ENCODE measurements around the gene TCEA2.

The TCEA2 gene

GRCh38 chr20:64062276-64062595, 762 bp upstream of the TCEA2 start:
- Histone ChIP-seq H3K36me3 (ENCODE audit: insufficient read depth, low read length) (no peaks in the 10 kb centered on the region), H3K9ac (ENCODE audit: low read depth, low read length) (peak overlapping the region; percentile 80; the same call in 1 of the 2 replicates), H3K9me3 (ENCODE audit: control insufficient read depth, insufficient read depth, low read length) (no peaks in the 10 kb centered on the region), H3K4me1 (ENCODE audit: insufficient read depth, low read length) (peaks cover 29% of the 10 kb centered on the region)

DNA sequence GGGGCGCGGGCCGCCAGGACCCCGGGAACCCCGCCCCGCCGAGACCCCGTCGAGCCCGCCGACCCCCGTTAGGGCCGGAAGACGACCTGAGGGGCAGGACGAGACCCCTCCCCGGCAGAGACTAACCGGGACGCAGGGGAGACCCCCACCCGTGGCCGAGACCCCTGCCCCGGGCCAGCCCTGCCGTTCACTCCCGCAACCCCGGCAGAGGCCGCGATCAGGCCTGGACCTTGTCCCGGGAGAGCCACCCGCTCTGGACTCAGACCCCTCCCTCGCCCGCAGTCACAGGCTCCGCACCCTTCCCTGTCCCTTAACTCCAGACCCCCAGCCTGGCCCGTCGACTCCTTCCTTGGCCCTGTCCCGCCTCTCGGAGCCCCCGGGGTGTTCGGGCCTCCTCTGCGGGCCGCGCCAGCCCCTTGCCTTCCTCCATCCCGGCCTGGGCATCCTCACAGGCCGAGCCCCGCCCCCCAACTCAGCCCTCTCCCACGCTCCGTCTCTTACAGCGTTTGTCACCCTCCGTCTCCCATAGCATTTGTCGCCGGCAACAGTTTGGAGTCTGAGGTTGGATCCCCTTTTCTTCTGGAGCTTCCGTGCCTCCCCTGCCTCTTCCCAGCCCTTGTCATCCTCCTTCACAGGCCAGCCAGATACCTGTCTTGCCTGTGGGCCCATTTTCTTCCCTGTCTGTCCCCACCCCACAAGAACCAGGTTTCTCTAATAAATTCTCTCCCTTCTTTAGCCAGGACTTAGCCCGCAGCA, 569 bp downstream of the TCEA2 start:
- Histone ChIP-seq H3K9ac (ENCODE audit: low read depth, low read length) (peak overlapping the region; percentile 80; the same call in 1 of the 2 replicates), H3K36me3 (ENCODE audit: insufficient read depth, low read length) (no peaks in the 10 kb centered on the region), H3K4me1 (ENCODE audit: insufficient read depth, low read length) (peaks cover 26% of the 10 kb centered on the region), H3K9me3 (ENCODE audit: control insufficient read depth, insufficient read depth, low read length) (no peaks in the 10 kb centered on the region)

DNA sequence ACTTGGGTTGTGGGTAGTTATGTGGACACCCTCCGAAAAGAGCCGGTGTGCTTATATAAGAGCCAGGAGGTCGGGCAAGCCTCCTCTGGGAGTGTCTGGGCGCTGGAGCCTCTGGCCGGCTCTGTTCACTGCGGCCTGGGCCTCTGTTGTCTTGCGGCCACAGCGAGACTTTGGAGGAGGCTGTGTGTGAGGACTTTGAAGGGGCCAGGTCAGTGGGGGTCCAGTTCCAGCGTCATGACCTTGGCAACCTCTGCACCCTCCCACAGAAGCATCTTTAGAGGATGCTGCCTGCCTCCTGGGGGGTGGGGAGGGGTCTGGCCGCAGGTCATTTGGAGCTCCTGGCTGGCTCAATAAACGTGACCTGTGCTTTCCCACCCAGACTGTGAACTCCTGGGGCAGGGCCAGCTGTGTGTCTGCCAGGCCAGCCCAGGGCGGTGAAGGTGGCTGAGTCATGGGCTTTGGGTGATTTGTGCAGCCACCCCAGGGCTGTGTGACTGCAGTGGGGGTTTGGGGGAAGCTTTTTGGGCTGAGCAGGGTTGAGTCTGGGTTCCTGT, 1.2 kb downstream of the TCEA2 start:
- H3K9me3 ChIP-seq (ENCODE audit: control insufficient read depth, insufficient read depth, low read length), result no peaks in the 10 kb centered on the region
- H3K36me3 ChIP-seq (ENCODE audit: insufficient read depth, low read length), result no peaks in the 10 kb centered on the region
- H3K9ac ChIP-seq (ENCODE audit: low read depth, low read length), result peak overlapping the region; percentile 80; the same call in 1 of the 2 replicates
- H3K4me1 ChIP-seq (ENCODE audit: insufficient read depth, low read length), result peaks cover 26% of the 10 kb centered on the region

- Histone ChIP-seq H3K9ac (ENCODE audit: low read depth, low read length) (no peak overlapping the region), H3K4me1 (ENCODE audit: insufficient read depth, low read length) (peaks cover 26% of the 10 kb centered on the region)
These were observed 2.3 kb downstream of the TCEA2 start for GRCh38 chr20:64065062-64065973.

GRCh38 chr20:64065974-64066343, 3.0 kb downstream of the TCEA2 start:
- H3K36me3 ChIP-seq (ENCODE audit: insufficient read depth, low read length), result no peaks in the 10 kb centered on the region
- H3K9me3 ChIP-seq (ENCODE audit: control insufficient read depth, insufficient read depth, low read length), result no peaks in the 10 kb centered on the region
- peaks cover 26% of the 10 kb centered on the region for H3K4me1 ChIP-seq (ENCODE audit: insufficient read depth, low read length)
- no peak overlapping the region for H3K9ac ChIP-seq (ENCODE audit: low read depth, low read length)

More at GRCh38 chr20:64065062-64065973, 2.3 kb downstream of the TCEA2 start:
- Histone ChIP-seq H3K36me3 (ENCODE audit: insufficient read depth, low read length) (no peaks in the 10 kb centered on the region), H3K9me3 (ENCODE audit: control insufficient read depth, insufficient read depth, low read length) (no peaks in the 10 kb centered on the region)

- H3K9ac ChIP-seq (ENCODE audit: low read depth, low read length), result no peak overlapping the region
- H3K36me3 ChIP-seq (ENCODE audit: insufficient read depth, low read length), result no peaks in the 10 kb centered on the region
- H3K9me3 ChIP-seq (ENCODE audit: control insufficient read depth, insufficient read depth, low read length), result no peaks in the 10 kb centered on the region
- peaks cover 24% of the 10 kb centered on the region for H3K4me1 ChIP-seq (ENCODE audit: insufficient read depth, low read length)
These were observed 4.1 kb downstream of the TCEA2 start for GRCh38 chr20:64067005-64067632.

DNA sequence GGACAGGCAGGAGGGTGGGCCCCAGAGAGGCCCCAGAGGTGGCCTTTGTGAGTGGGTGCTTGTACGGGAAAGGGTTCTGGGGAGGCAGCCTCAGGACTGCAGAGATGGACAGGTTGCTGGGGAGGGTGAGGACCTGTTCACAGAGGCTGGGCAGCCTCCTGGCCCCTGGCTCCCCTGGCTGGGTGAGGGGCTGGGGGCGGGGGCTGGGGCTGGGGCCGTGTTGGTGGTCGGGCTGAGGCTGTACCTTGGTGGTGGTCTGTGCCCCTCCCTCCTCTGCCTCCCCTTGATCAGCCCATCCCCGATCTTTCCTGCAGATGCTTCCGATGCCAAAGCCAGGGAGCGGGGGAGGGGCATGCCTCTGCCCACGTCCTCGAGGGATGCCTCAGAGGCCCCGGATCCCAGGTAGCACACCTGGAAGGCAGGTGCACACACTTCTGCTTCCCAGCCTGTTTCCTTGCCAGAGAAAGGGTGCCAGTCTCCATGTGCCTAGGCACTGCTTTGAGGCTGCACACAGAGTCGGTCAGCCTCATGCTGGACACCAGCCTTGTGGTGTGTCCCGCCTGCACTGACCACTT, 4.8 kb downstream of the TCEA2 start:
- H3K36me3 ChIP-seq (ENCODE audit: insufficient read depth, low read length), result no peaks in the 10 kb centered on the region
- no peak overlapping the region for H3K9ac ChIP-seq (ENCODE audit: low read depth, low read length)
- no peaks in the 10 kb centered on the region for H3K9me3 ChIP-seq (ENCODE audit: control insufficient read depth, insufficient read depth, low read length)
- peaks cover 21% of the 10 kb centered on the region for H3K4me1 ChIP-seq (ENCODE audit: insufficient read depth, low read length)

GRCh38 chr20:64068386-64069208, 5.6 kb downstream of the TCEA2 start:
- Histone ChIP-seq H3K4me1 (ENCODE audit: insufficient read depth, low read length) (peaks cover 21% of the 10 kb centered on the region), H3K36me3 (ENCODE audit: insufficient read depth, low read length) (no peaks in the 10 kb centered on the region), H3K9ac (ENCODE audit: low read depth, low read length) (no peak overlapping the region), H3K9me3 (ENCODE audit: control insufficient read depth, insufficient read depth, low read length) (no peaks in the 10 kb centered on the region)

DNA sequence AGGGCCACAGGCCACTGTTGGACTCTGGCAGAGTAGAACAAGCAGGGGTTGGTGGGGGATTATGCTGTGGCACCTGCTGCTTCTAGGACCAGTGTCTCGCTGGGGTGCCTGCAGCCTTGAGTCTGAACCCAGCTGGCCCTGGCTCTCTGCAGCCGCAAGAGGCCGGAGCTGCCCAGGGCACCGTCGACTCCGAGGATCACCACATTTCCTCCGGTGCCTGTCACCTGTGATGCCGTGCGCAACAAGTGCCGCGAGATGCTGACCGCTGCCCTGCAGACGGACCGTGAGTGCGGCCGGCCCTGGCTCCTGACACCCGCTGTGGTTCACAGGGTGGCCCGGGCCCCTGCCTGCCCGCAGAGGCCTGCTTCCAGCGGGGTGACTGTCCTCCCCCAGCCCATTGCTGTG, 6.2 kb downstream of the TCEA2 start:
- H3K36me3 ChIP-seq (ENCODE audit: insufficient read depth, low read length), result no peaks in the 10 kb centered on the region
- H3K9ac ChIP-seq (ENCODE audit: low read depth, low read length), result no peak overlapping the region
- H3K9me3 ChIP-seq (ENCODE audit: control insufficient read depth, insufficient read depth, low read length), result no peaks in the 10 kb centered on the region
- peaks cover 20% of the 10 kb centered on the region for H3K4me1 ChIP-seq (ENCODE audit: insufficient read depth, low read length)

DNA sequence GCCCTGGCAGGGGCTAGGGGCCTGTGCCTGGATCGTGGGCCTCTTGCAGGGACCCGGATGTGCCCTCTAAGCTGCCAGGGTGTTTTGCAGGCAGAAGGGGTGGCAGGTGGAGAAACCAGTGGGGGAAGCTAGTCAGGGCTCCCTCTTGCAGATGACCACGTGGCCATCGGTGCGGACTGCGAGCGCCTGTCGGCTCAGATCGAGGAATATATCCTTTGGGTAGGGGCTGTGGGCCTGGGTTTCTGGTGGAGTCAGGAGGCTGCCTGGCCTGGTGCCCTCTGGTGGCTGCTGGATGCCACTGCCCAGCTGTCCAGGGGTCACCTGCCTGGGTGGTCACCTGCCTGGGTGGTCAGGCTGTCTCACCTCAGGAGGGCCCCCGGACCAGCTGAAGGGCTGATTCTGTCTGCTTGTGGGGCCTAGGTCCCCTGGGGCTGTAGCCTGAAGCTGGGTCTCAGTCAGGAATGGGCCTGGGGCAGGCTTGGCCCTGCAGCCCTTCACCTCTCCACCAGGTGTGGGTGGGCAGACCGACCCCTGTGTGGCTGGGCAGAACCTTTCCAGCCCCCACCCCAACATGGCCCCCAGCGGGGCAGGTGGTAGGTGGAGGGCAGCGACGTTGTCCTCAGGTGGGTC, 6.7 kb downstream of the TCEA2 start:
- Histone ChIP-seq H3K9ac (ENCODE audit: low read depth, low read length) (no peak overlapping the region), H3K4me1 (ENCODE audit: insufficient read depth, low read length) (peaks cover 16% of the 10 kb centered on the region), H3K9me3 (ENCODE audit: control insufficient read depth, insufficient read depth, low read length) (no peaks in the 10 kb centered on the region), H3K36me3 (ENCODE audit: insufficient read depth, low read length) (no peaks in the 10 kb centered on the region)

DNA sequence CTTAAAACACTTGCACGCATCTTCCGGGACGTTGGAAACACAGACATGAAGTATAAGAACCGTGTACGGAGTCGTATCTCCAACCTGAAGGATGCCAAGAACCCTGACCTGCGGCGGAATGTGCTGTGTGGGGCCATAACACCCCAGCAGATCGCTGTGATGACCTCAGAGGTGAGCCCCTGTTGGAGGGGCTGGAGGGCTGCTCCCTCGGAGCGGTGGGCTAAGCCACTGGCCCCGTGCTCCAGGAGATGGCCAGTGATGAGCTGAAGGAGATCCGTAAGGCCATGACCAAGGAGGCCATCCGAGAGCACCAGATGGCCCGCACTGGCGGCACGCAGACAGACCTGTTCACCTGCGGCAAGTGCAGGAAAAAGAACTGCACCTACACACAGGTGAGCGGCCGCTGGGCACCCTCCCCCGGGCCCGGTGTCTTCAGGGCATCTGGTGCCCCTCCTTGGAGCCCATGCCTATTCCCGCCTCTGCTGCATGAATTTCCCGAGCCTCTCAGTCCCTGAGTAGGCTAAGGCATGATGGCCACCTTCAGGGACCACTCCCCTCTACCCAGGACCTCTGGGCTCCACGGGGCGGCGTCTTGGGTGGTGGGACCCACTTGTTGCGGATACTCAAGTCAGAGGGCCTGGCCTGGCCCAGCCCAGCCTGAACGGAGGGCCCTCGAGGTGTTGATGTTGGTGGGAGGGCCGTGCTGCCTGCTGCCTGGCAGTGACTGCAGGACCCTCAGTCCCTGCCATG, 7.4 kb downstream of the TCEA2 start:
- Histone ChIP-seq H3K4me1 (ENCODE audit: insufficient read depth, low read length) (peaks cover 11% of the 10 kb centered on the region), H3K9me3 (ENCODE audit: control insufficient read depth, insufficient read depth, low read length) (no peaks in the 10 kb centered on the region), H3K36me3 (ENCODE audit: insufficient read depth, low read length) (no peaks in the 10 kb centered on the region), H3K9ac (ENCODE audit: low read depth, low read length) (no peak overlapping the region)

GRCh38 chr20:64071341-64072332, 8.6 kb downstream of the TCEA2 start:
- Histone ChIP-seq H3K9me3 (ENCODE audit: control insufficient read depth, insufficient read depth, low read length) (no peaks in the 10 kb centered on the region), H3K36me3 (ENCODE audit: insufficient read depth, low read length) (no peaks in the 10 kb centered on the region), H3K4me1 (ENCODE audit: insufficient read depth, low read length) (peaks cover under 1% of the 10 kb centered on the region; the same call in 1 of the 2 replicates), H3K9ac (ENCODE audit: low read depth, low read length) (no peak overlapping the region)

All from ES-I3 (cell line).